Measurements from ENCODE around the gene SKOR2.

SKOR2 gene

GRCh38 chr18:47251289-47252120, at the start of gene SKOR2:
TSS of gene SKOR2 (minus strand) at chr18:47251660. CDS start at chr18:47249183, 2,477 bp downstream.
- no peak for DNase-seq

DNA sequence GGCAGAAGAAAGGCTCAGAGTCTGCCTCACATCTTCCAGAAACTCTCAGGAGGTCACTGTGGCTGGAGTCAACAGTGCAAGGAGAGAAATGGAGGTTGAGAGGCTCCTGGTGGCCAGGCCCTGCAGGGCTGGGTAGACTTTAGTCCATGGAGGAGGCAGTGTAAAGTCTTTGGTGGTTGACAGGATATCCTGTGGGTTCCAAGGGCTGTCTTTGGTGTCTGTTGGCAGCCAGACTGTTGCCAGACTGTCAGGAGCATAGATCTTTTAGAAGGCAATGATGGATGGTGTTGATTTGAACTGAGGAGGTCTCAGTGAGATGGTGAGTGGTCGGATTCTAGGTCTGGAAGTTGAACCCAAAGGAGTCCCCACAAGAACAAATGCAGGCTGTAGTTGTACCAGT, 45.0 kb upstream of the SKOR2 start:
- DNase-seq = no peak

DNA sequence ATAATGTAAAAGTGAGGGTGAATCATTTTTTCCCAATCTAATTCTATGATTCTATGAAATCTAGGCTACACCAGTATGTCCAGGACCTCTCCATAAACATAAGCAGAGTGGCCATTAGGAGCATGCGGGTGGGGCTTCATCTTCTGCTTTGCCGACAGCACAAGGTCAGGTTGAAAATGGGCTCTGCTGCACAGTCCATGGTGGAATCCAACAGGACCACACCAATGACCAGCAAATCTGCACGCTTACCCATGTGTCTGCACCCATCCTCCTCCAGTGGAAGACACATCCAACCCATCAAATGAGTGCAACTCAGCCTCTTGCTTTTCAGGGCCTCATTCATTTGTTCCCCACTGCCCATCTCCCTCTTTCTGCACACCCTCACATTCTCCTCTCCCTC, 43.3 kb upstream of the SKOR2 start:
- no peak for DNase-seq

DNA sequence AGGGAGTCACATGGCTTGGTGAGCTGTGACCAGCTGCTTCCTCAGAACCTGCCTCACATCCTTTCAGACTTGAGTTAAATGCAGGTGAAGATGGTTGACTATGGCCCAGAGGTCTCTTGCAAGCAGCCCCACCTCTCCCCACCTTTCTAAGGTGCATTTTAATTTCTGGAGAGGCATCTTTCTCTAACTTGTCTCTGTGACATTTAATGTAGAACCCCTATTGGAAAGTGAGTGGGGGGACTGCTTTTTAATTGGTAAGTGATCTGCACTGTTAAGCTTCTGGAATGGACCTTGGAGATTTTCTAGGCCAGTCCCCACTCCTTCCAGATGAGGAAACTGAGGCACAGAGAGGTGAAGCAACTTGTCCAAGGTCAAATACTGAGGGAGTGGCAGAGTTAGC, 37.3 kb upstream of the SKOR2 start:
- no peak for DNase-seq

GRCh38 chr18:47287911-47288585, 36.6 kb upstream of the SKOR2 start:
- DNase-seq = no peak

DNA sequence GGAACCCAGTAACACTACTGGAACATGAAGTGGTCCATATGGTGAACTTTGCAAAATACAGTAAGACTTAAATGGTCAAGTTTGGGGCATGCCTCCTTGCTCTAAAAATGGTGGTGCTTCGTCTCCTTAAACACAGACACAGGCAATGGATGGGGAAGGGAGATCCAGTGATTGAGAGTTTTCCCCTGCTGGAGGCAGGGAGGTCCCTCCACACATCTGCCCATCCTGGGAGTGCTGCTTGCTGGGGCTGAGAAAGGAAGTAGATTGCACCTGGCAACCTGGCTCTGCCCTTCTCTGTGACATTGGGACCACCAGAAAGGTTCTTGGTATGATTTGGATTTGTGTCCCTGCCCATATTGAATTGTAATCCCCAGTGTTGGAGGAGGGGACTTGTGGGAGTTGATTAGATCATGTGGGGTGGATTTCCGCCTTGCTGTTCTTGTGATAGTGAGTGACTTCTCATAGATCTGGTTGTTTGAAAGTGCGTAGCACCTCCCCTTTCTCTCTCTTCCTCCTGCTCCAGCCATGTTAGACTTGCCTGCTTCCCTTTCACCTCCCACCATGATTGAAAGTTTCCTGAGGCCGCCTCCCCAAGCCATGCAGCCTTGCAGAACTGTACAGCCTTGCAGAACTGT, 35.4 kb upstream of the SKOR2 start:
- DNase-seq = no peak

- DNase-seq = no peak
These were observed 34.0 kb upstream of the SKOR2 start for GRCh38 chr18:47285456-47285855.

GRCh38 chr18:47284721-47285395, 33.4 kb upstream of the SKOR2 start:
- DNase-seq = no peak

- no peak for DNase-seq
These were observed 32.0 kb upstream of the SKOR2 start for GRCh38 chr18:47283476-47283875.

- DNase-seq = no peak
These were observed 28.7 kb upstream of the SKOR2 start for GRCh38 chr18:47280121-47280520.

DNA sequence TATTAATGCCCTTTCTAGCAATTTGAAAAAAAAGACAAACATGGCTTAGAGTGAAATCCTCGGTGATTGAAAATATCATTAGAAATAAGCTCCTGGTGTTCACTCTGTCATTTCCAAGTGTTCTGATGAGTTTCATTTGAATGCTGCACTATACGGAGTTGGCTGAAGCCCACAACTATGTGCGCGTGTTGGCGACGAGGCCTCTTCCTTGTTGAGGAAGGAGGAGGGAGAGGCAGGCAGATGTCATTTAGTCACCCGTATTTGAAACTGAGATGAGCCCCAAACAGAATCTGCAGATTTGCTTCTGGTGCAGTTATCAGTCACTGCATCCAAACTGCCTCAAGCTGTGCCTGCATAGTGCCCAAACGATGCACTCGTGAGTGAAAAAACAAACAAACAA, 23.5 kb upstream of the SKOR2 start:
- no peak for DNase-seq

DNA sequence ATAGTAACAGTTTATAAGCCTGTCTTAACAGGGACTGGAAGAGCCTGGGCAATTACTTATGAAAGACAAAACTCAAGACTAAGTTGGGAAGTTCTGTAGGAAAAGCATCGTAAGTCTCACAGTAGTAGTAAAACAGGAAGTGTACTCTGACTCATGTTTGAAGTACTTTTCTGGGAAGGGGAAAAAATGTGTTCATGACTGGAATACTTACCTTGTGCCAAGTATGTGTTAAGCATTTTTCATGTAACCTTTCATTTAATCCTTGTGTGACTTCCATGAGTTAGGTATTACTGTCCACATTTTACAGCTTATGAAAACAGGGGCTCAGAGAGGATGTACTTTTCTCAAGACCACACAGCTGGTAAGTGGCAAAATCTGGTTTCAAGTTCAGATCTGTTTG, 13.7 kb upstream of the SKOR2 start:
- DNase-seq = no peak

DNA sequence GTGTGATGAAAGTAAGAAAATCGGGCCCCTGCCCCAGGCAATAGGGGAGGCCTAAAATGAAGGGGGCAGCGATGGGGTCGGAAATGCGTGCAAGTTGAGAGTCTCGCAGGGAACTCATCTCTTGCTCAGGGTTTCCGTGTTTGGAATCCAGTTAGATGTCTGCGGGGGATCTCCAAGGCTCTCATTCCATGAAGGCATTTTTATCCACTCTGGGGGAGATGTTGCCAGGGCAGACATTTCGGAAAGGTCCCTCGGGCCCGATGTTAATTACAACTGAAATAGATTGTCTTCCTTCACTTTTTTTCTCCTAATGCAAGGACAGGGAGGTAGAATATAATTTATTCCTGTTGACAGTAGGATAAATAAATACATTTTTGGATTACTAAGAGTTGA, 12.8 kb upstream of the SKOR2 start:
- DNase-seq = no peak

GRCh38 chr18:47263430-47264307, 12.2 kb upstream of the SKOR2 start:
- DNase-seq = no peak

DNA sequence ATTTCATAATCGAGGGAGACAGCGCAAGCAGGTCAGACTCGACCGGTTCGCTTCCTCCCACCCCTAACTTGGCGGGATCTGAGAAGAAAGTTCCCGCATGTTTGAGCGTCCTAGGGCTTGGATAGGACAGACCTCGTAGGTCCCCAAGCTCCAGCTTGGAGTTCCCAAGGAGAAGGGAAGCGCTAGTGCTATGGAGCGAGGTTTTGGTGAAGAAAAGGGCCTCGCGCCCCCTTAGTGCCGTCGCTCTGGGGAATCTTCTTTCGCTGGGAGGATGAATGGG, 11.6 kb upstream of the SKOR2 start:
- no peak for DNase-seq

- DNase-seq = no peak
These were observed 11.1 kb upstream of the SKOR2 start for GRCh38 chr18:47262301-47263149.

GRCh38 chr18:47261902-47262300, 10.4 kb upstream of the SKOR2 start:
- DNase-seq = no peak

- no peak for DNase-seq
These were observed 9.7 kb upstream of the SKOR2 start for GRCh38 chr18:47260924-47261701.

DNA sequence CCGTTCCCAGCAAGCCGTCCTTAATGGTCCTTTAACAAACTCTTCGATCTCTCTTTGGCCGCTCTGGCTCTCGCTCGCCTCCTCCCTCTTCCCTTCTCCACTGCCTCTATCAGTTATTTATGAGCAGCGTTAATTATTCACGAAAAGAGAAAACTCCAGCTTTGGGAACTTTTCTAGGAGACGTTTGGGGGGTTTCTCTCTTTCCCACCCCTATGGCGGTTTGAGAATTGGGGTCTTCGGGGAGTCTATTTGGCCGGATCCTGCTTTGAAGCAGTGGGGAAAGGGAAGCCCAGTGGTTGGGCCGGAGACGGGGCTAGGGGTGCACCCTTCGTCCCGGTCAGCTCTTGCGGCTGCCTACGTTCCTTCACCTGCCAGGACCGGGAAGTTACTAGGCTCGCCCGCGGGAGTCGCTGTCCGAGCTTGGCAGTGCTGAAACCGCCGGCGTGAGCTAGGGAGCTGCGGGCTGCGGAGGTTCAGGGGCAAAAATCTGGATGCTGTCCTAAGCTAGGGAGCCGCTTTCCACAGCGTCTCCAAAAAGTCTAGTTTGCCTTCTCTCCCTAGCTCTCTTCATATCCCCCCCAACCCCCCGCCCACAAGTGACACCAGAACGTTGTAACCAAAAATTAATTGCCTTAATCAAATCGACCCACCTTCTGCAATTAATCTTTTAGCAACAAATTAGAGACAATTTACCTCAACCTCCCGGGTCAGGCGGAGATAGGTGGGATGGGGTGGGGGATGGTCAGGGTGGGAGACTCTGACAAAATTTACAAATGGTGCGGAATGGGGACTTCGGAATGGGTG, 8.9 kb upstream of the SKOR2 start:
- DNase-seq = peak; percentile 24

GRCh38 chr18:47254341-47254939, 3.0 kb upstream of the SKOR2 start:
- DNase-seq = no peak

Data from KG1 (cell line).